GM23248 (cell line): Measurements from ENCODE around the gene FBN1. TPM values are rescaled to one million over a fixed set of nuclear protein-coding genes. Genes with fewer than 3 reads are reported as not detected.

ENCODE experiments used
- DNase-seq: peaks from one replicate; pipeline ENCODE4 v3.0.0-alpha.2; 2015
- H2AFZ ChIP-seq: fragments of 200-600 bp; sonication (generic); 2 replicates; pipeline ENCODE4 v1.6.1; 2016; ENCODE audit warnings: antibody characterized with exemption
- H3F3A ChIP-seq: fragments of 200-600 bp; sonication (generic); 2 replicates; pipeline ENCODE4 v1.6.1; 2016; ENCODE audit warnings: mild to moderate bottlenecking, antibody characterized with exemption, mixed run types; ENCODE audit not compliant: insufficient read depth
- H3K27ac ChIP-seq: fragments of 200-600 bp; sonication (generic); 2 replicates; pipeline ENCODE4 v1.5.1; 2016; ENCODE audit warnings: mild to moderate bottlenecking
- H3K27me3 ChIP-seq: fragments of 200-600 bp; sonication (generic); replicated peaks from 2 replicates; pipeline ENCODE4 v1.6.1; 2016; ENCODE audit warnings: mild to moderate bottlenecking; ENCODE audit not compliant: insufficient read depth
- H3K36me3 ChIP-seq: fragments of 200-600 bp; sonication (generic); 2 replicates; pipeline ENCODE4 v1.6.1; 2016; ENCODE audit warnings: low read depth, mild to moderate bottlenecking
- H3K4me1 ChIP-seq: fragments of 200-600 bp; sonication (generic); 2 replicates; pipeline ENCODE4 v1.6.1; 2016; ENCODE audit warnings: mild to moderate bottlenecking; ENCODE audit not compliant: insufficient read depth
- H3K4me2 ChIP-seq: fragments of 200-600 bp; sonication (generic); one replicate; pipeline ENCODE4 v1.6.1; 2016; ENCODE audit warnings: mild to moderate bottlenecking; ENCODE audit not compliant: unreplicated experiment
- H3K4me3 ChIP-seq: fragments of 200-600 bp; sonication (generic); 2 replicates; pipeline ENCODE4 v1.5.1; 2016; ENCODE audit warnings: mild to moderate bottlenecking
- H3K79me2 ChIP-seq: fragments of 200-600 bp; sonication (generic); 2 replicates; pipeline ENCODE4 v1.6.1; 2016; ENCODE audit warnings: mild to moderate bottlenecking; ENCODE audit not compliant: insufficient read depth
- H3K9ac ChIP-seq: fragments of 200-600 bp; sonication (generic); 2 replicates; pipeline ENCODE4 v1.6.1; 2016; ENCODE audit warnings: mild to moderate bottlenecking
- H3K9me2 ChIP-seq: fragments of 200-600 bp; sonication (generic); 2 replicates; pipeline ENCODE4 v1.6.1; 2016; ENCODE audit warnings: mixed run types, mild to moderate bottlenecking, moderate library complexity; ENCODE audit not compliant: insufficient read depth
- H3K9me3 ChIP-seq: fragments of 200-600 bp; sonication (generic); one replicate; pipeline ENCODE4 v1.6.1; 2017; ENCODE audit warnings: low read depth
- H4K20me1 ChIP-seq: fragments of 200-600 bp; sonication (generic); 2 replicates; pipeline ENCODE4 v1.6.0; 2016; ENCODE audit not compliant: insufficient read depth
- EZH2 ChIP-seq: fragments of 200-600 bp; sonication (generic); IDR thresholded peaks from 2 replicates; pipeline ENCODE4 v1.6.1; 2018; ENCODE audit warnings: antibody characterized with exemption, mild to moderate bottlenecking; ENCODE audit not compliant: insufficient read depth, poor library complexity, severe bottlenecking
- EZH2phosphoT487 ChIP-seq: fragments of 200-600 bp; sonication (generic); IDR thresholded peaks from 2 replicates; pipeline ENCODE4 v1.6.1; 2018; ENCODE audit warnings: antibody characterized with exemption, moderate library complexity, mild to moderate bottlenecking, low read depth; ENCODE audit not compliant: insufficient read depth
- WGBS, 2 experiments: methylation state at CpG; one replicate each; pipeline ENCODE4 v1.1.6; 2015 to 2017; ENCODE audit warnings: low lambda C conversion rate in 2 of 2, low coverage in 1 of 2; ENCODE audit errors: missing lambda C conversion rate in 2 of 2; 5-methylcytosine and 5-hydroxymethylcytosine counted together
- in situ Hi-C: fragments of 300-500 bp; cut with MboI; formaldehyde crosslinking; loops from 2 replicates; pipeline ENCODE4 v1.15.0; 2020
- polyA plus RNA-seq: library from polyadenylated mRNA; unstranded; fragments of >200 nt; fragmentation: Nextera tagmentation; extraction: Ambion mirVana; gene quantifications from 2 replicates; pipeline ENCODE4 v1.2.1, GENCODE V29; 2016
- total RNA-seq: library from RNA; depleted of rRNA; stranded (reverse); fragments of >200 nt; shearing (Covaris generic); gene quantifications from 2 replicates; pipeline ENCODE4 v1.2.3, GENCODE V29; 2014

The FBN1 gene
- total and polyA plus RNA-seq, 2 experiments from 2014 or later: 374 to 1,478 TPM

DNA sequence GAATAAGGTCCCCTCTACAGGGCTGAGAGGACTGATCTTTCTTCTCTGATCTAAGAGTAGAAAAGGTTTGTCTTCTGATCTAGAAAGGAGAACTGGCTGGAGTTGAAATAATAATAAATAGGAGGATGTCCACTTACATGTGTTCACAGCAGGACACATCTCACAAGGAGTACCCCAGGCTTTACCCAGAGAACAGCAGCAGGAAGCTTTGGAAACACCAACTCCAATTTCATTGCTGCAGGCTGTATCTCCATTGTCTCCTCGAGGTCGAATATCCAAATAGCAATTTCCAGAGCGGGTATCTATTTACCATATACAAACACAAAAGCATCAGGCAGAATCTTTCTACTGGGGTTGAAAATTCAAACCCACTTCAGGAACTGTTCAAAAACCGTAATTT, 177.7 kb downstream of the FBN1 start:
- no peak overlapping the region for H3K9ac ChIP-seq
- peaks cover 20% of the 10 kb centered on the region for H3K4me1 ChIP-seq
- no peaks in the 10 kb centered on the region for H4K20me1 ChIP-seq
- peaks cover 94% of the 10 kb centered on the region for H3K36me3 ChIP-seq
- peak overlapping the region; percentile 31 for H3K27ac ChIP-seq
- H3K9me2 ChIP-seq: no peaks in the 10 kb centered on the region
- peaks cover 70% of the 10 kb centered on the region for H3K79me2 ChIP-seq
- no peaks in the 10 kb centered on the region for H3K9me3 ChIP-seq
- in situ Hi-C loops: no loop called here
- no peak for DNase-seq
- peaks cover 91% of the 10 kb centered on the region for H3F3A ChIP-seq
- TF ChIP-seq EZH2phosphoT487 (no peak), EZH2 (no peak)
- no peak overlapping the region for H2AFZ ChIP-seq
- no peak overlapping the region for H3K4me3 ChIP-seq
- H3K27me3 ChIP-seq: no peaks in the 10 kb centered on the region
- no peak overlapping the region for H3K4me2 ChIP-seq
- 98 to 100% methylated on average over 4 of the region's 4 CpGs for WGBS, 2 experiments

DNA sequence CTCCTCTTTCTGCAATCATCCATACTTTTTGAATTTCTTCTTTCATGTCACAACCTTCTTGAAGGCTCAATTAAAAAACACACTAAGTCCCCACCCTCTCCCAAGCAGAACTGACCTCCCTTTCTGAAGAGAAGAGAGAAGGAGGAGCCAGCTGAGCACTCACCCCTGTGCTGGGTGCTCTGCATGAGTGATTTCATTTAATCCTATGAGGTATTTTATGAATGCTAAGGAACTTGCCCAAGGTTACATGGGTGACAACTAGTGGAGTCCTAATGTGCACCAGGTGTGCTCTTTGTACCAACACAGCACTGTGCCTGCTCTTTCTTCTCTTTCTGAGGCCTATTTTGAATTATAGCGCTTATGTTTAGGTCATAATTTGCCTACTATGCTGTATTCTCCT, 178.7 kb downstream of the FBN1 start:
- Histone ChIP-seq H2AFZ (no peak overlapping the region), H3K9ac (no peak overlapping the region), H3K4me3 (no peak overlapping the region), H3K27ac (peak overlapping the region; percentile 31), H3K27me3 (no peaks in the 10 kb centered on the region), H3K79me2 (peaks cover 76% of the 10 kb centered on the region), H3K9me3 (no peaks in the 10 kb centered on the region), H4K20me1 (no peaks in the 10 kb centered on the region), H3K36me3 (peaks cover 96% of the 10 kb centered on the region), H3F3A (peaks cover 91% of the 10 kb centered on the region), H3K9me2 (no peaks in the 10 kb centered on the region), H3K4me1 (peaks cover 11% of the 10 kb centered on the region), H3K4me2 (no peak overlapping the region)
- 89 to 90% methylated on average over 1 of the region's 1 CpG for WGBS, 2 experiments
- in situ Hi-C loops: no loop called here
- DNase-seq: no peak
- no peak for TF ChIP-seq EZH2
- no peak for TF ChIP-seq EZH2phosphoT487

DNA sequence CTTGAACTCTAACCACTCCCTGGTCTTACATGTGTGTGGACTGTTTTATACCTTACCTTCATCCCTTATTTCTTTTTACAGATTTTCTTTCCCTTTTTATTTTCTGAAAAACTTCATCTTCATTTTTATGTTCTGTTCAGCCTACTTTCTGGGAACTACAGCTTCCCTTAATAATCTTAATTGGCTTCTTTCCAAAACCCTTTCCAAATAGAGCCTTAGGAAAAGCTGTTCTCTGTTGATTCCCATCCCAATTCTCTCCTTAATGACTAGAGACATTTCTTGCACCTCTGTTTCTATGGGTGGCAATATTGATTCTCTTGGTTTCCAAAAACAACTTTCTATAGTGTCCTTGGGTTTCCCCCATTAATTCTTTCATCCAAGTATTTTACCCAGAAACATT, 179.4 kb downstream of the FBN1 start:
- Histone ChIP-seq H3K4me1 (peaks cover 19% of the 10 kb centered on the region), H3K9ac (no peak overlapping the region), H2AFZ (no peak overlapping the region), H4K20me1 (no peaks in the 10 kb centered on the region), H3K4me3 (no peak overlapping the region), H3K9me2 (no peaks in the 10 kb centered on the region), H3F3A (peaks cover 91% of the 10 kb centered on the region), H3K9me3 (no peaks in the 10 kb centered on the region), H3K79me2 (peaks cover 76% of the 10 kb centered on the region), H3K36me3 (peaks cover 96% of the 10 kb centered on the region), H3K4me2 (no peak overlapping the region), H3K27me3 (no peaks in the 10 kb centered on the region), H3K27ac (peak overlapping the region; percentile 31)
- TF ChIP-seq EZH2phosphoT487: no peak
- TF ChIP-seq EZH2: no peak
- in situ Hi-C loops: no loop called here
- no peak for DNase-seq

DNA sequence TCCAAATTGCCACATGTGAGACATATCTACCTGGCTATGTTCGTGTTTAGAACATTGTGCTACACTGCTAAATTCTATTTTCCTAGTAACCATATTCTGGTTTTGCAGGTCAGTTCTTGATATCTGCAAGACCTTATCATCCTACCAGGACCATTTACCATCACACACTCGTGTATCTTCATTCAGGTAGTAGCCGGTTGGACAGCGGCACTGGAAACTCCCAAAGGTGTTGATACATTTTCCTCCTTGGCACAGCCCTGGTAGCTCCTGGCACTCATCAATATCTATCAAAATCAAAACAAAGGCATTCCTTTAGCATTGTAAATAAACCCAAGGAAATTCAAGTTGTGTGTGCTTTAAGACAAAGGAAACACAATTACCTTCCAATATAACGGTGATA, 180.1 kb downstream of the FBN1 start:
- Histone ChIP-seq H3F3A (peaks cover 93% of the 10 kb centered on the region), H3K79me2 (peaks cover 73% of the 10 kb centered on the region), H3K4me2 (no peak overlapping the region), H3K9me3 (no peaks in the 10 kb centered on the region), H2AFZ (no peak overlapping the region), H3K9me2 (no peaks in the 10 kb centered on the region), H3K9ac (no peak overlapping the region), H3K36me3 (peaks cover 96% of the 10 kb centered on the region), H3K4me3 (no peak overlapping the region), H3K4me1 (peaks cover 25% of the 10 kb centered on the region), H3K27ac (peak overlapping the region; percentile 98; the same call in 1 of the 2 replicates), H4K20me1 (no peaks in the 10 kb centered on the region), H3K27me3 (no peaks in the 10 kb centered on the region)
- 94 to 95% methylated on average over 5 of the region's 5 CpGs for WGBS, 2 experiments
- DNase-seq: no peak
- TF ChIP-seq EZH2: no peak
- TF ChIP-seq EZH2phosphoT487: no peak
- in situ Hi-C loops: no loop called here

DNA sequence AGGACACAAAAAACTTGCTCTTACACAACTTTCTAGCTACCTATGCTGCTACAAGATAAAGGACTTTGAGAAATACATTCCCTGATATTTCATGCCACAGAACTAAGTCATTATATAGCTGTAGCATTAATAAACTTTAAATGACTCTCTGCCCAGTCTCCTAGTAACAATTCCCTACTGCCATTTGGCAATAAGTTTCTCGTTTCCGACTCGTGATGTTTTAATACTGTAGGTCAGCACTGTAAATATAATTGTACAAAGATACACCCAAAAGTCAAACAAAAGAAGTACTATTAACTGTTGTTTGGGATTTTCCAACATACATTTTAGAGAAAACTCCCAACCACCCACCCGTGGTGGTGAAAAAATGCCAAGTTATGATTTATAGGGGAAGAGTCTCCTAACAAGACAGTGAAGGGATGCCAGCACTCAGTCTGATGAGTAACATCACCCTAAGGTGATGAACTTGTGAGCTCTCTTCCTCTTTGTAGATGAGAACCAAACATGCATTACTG, 182.1 kb downstream of the FBN1 start:
- peaks cover 90% of the 10 kb centered on the region for H3K36me3 ChIP-seq
- peaks cover 45% of the 10 kb centered on the region for H3K4me1 ChIP-seq
- in situ Hi-C loops: no loop called here
- H2AFZ ChIP-seq: no peak overlapping the region
- no peaks in the 10 kb centered on the region for H3K9me3 ChIP-seq
- 71 to 75% methylated on average over 4 of the region's 4 CpGs for WGBS, 2 experiments
- H3K27me3 ChIP-seq: no peaks in the 10 kb centered on the region
- H3K79me2 ChIP-seq: peaks cover 63% of the 10 kb centered on the region
- peak overlapping the region; percentile 98 for H3K27ac ChIP-seq
- H3F3A ChIP-seq: peaks cover 100% of the 10 kb centered on the region
- H3K9me2 ChIP-seq: no peaks in the 10 kb centered on the region
- H3K4me2 ChIP-seq: peak overlapping the region; percentile 6
- H3K9ac ChIP-seq: no peak overlapping the region
- no peaks in the 10 kb centered on the region for H4K20me1 ChIP-seq
- DNase-seq: no peak
- TF ChIP-seq EZH2 (no peak), EZH2phosphoT487 (no peak)
- H3K4me3 ChIP-seq: no peak overlapping the region
